Measurements from ENCODE around the gene KIAA1586. TPM values are rescaled to one million over a fixed set of nuclear protein-coding genes. Genes with fewer than 3 reads are reported as not detected.
"Not testable (repeated sequence)": the region's sequence is repeated elsewhere in the genome, so short reads cannot be mapped to it uniquely, and the experiment has no call there.

KIAA1586 gene
- total and polyA plus RNA-seq, 7 donors: 1.4 to 16.9 (median 13.8) TPM

DNA sequence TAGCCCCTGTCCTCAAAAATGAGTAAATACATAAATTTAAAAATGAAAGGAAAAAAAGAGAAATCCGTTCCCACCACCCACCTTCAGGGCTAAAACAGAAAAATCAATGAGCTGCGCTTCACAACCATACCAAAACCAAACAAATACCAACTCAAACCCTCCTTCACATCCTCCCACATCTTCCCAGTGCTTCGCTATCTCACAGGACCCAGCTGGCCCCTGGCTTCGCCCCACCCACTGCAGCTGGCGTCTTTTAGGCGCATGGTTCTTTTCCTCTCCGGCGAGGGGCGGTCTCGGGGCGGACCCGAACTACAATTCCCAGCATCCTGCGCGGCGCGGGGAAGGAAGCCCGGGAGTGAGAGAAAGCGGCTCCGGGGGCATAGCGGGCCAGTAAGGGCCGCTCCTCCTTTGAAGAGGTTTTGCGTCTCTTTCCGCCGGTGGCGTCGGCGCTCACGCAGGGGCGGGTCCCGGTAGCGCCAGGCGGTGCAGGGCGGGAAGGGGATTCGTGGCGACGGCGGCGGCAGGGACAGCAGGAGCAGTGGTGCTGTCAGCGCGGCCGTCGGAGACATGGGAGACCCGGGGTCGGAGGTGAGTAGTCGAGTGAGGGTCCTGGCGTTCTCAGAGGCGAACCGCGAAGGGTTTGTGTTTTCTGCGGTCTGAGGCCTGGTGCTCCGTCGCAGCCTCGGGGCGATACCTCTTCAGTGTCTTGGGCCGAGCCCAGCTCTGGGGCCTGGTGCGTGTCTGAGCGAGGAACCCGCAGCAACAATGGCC, 43.4 kb downstream of the KIAA1586 start, which contains the start of gene ZNF451:
TSS of gene ZNF451 (plus strand) at position 502 of the 771 bp plus-strand sequence. CDS start at position 568, 66 bp downstream.
- WGBS, 2 donors: 0% methylated on average over 50 to 52 of the region's 58 CpGs
- peak; percentile 99 for DNase-seq
- peaks cover 0 to 42% (median 31%) of the 10 kb centered on the region in 4 donors for H3K4me1 ChIP-seq
- H3K27ac ChIP-seq: peak within 1 kb of the TSS; percentile 85 to 90 (median 88)
- TF ChIP-seq POLR2A (IDR thresholded peaks at IDR 0.05) (peak; percentile 81 to 92), EP300 (IDR thresholded peaks at IDR 0.05) (peak in 1 of 4 donors; percentile 67), POLR2AphosphoS5 (IDR thresholded peaks at IDR 0.05) (peak; percentile 96 to 99 (median 98))
- TF ChIP-seq, protein P1, sequence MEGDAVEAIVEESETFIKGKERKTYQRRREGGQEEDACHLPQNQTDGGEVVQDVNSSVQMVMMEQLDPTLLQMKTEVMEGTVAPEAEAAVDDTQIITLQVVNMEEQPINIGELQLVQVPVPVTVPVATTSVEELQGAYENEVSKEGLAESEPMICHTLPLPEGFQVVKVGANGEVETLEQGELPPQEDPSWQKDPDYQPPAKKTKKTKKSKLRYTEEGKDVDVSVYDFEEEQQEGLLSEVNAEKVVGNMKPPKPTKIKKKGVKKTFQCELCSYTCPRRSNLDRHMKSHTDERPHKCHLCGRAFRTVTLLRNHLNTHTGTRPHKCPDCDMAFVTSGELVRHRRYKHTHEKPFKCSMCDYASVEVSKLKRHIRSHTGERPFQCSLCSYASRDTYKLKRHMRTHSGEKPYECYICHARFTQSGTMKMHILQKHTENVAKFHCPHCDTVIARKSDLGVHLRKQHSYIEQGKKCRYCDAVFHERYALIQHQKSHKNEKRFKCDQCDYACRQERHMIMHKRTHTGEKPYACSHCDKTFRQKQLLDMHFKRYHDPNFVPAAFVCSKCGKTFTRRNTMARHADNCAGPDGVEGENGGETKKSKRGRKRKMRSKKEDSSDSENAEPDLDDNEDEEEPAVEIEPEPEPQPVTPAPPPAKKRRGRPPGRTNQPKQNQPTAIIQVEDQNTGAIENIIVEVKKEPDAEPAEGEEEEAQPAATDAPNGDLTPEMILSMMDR (IDR thresholded peaks at IDR 0.05): no peak
- intact Hi-C loops (cut with DNase I): loop anchor here (2.0 to 5.0 kb wide), 3 partner anchors 43 to 225 kb away; partner anchors contain the start of genes BAG2 and KIAA1586
- H3K36me3 ChIP-seq: peaks cover 0 to 6% (median 0%) of the 10 kb centered on the region in 4 donors
- no peaks in the 10 kb centered on the region for H3K9me3 ChIP-seq
- H3K4me3 ChIP-seq: peak within 1 kb of the TSS; percentile 50 to 61 (median 56)
- H3K27me3 ChIP-seq: no peaks in the 10 kb centered on the region

DNA sequence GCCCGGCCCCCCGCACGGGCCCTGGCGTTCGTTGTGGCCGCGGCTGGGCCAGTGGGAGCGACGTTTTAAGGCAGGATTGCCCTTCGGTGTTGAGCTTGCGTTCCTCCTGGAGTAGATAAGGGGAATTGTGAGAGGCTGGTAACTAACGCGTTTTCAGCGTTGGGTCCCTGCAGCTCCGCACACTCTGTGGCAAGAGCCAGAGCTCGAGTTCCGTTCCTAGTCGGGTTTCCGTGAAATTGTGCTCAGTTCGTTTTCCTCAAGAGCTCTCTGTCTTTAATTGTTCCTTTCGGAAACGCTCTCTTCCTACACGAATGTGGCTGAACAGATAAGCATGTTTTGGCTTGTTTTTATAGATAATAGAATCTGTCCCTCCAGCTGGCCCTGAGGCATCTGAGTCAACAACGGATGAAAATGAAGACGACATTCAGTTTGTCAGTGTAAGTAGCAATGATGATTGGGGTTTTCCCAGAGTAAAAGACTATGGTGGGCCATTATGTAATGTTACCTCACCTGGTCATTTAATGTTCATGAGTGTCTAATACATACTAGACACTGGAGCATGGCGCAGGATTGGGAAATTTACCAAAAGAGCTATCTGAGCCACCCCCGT, 44.1 kb downstream of the KIAA1586 start:
- no CpG with 5 or more reads among the region's 27 CpGs for WGBS, 2 donors
- peak overlapping the region in 3 of 4 donors; percentile 54 to 61 (median 59) for H3K4me3 ChIP-seq

DNA sequence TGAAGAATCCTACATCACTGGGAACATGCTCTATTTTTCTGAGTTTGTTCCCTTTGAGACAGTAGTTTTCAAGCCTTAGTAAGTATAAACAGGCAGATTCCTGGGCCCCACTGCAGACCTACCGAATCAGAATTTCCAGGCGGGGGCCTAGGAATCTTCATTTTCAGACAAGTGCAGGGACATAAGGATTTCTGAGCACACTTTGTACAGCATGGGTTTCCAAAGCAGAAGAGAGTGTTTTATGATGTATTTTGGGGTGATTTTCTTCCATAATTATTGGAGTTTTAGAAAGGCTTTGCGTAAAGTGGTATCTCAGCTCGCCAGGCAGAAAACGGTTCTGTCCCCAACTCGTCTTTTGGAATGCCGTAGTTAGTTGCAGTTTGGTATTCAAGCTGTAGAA, 44.9 kb downstream of the KIAA1586 start:
- Histone ChIP-seq H3K4me1 (peaks cover 0 to 48% (median 32%) of the 10 kb centered on the region in 4 donors), H3K4me3 (peak overlapping the region in 2 of 4 donors; percentile 3 to 4), H3K27ac (peak overlapping the region in 3 of 4 donors; percentile 48 to 67 (median 58))
- not testable (repeated sequence) for H3K9me3 ChIP-seq, H3K36me3 ChIP-seq, DNase-seq, H3K27me3 ChIP-seq
- WGBS, 2 donors: 86 to 93% methylated on average over 7 of the region's 7 CpGs
- intact Hi-C loops (cut with DNase I): loop anchor here (2.0 to 5.0 kb wide), 2 partner anchors 81 to 223 kb away; partner anchors contain the start of gene BAG2

More for the DNA sequence above, 44.1 kb downstream of the KIAA1586 start:
- H3K36me3 ChIP-seq, H3K27me3 ChIP-seq, DNase-seq, H3K9me3 ChIP-seq: not testable (repeated sequence)
- Histone ChIP-seq H3K27ac (peak overlapping the region in 3 of 4 donors; percentile 85 to 90 (median 90)), H3K4me1 (peaks cover 0 to 48% (median 32%) of the 10 kb centered on the region in 4 donors)
- intact Hi-C loops (cut with DNase I): loop anchor here (2.0 to 5.0 kb wide), 2 partner anchors 82 to 224 kb away; partner anchors contain the start of gene BAG2

DNA sequence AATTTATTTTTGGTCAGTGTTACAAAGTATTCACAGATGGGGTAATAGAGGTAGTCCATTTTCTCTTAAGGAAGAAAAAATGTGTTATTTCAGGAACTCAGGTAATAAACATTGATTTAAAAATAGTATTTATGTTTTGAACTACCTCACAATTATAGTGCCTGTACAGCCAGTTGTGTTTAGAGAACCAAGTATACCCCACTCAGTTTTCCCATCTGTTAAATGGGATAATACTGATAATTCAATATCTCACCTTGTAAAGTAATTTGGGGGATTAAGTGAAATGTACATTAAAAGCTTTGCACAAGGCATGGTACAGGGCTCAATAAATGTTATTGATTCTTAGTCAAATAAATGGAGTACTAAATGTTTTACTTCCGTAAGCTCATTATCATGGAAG, 48.2 kb downstream of the KIAA1586 start:
- H3K36me3 ChIP-seq: peaks cover 0 to 20% (median 8%) of the 10 kb centered on the region in 4 donors
- WGBS, 2 donors: 96 to 98% methylated on average over 1 of the region's 1 CpG
- no peak overlapping the region for H3K4me3 ChIP-seq
- TF ChIP-seq POLR2A (IDR thresholded peaks at IDR 0.05) (no peak), POLR2AphosphoS5 (IDR thresholded peaks at IDR 0.05) (no peak), EP300 (IDR thresholded peaks at IDR 0.05) (no peak)
- TF ChIP-seq, protein P1 (IDR thresholded peaks at IDR 0.05): no peak
- no peak for DNase-seq
- H3K9me3 ChIP-seq: no peaks in the 10 kb centered on the region
- H3K27ac ChIP-seq: no peak overlapping the region
- intact Hi-C loops (cut with DNase I): loop anchor here (5.0 kb wide), 1 partner anchor 78 kb away; the partner anchor contains the start of gene BAG2
- no peaks in the 10 kb centered on the region for H3K27me3 ChIP-seq
- H3K4me1 ChIP-seq: peaks cover 0 to 62% (median 40%) of the 10 kb centered on the region in 4 donors

DNA sequence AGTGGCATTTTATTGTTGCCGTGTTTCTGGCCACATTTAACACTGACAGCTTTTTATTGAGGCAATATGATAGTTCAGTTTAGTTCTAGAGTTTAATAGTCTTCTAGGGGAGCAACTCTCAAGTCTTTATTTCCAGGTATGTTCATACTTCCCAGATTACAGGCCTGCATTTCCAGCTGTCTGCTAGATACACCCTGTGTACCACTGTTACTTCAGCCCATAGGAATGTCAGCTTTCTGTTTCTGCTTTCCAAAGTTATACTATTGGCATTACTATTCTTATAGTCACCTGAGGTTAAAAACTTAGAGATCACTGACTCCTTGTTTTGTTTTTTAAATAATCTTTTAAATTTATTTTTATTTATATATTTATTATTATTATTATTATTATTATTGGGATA, 51.1 kb downstream of the KIAA1586 start:
- Histone ChIP-seq H3K4me3 (no peak overlapping the region), H3K4me1 (peaks cover 0 to 49% (median 30%) of the 10 kb centered on the region in 4 donors), H3K27ac (peak overlapping the region in 2 of 4 donors; percentile 30 to 43), H3K36me3 (peaks cover 0 to 43% (median 30%) of the 10 kb centered on the region in 4 donors), H3K9me3 (no peaks in the 10 kb centered on the region), H3K27me3 (no peaks in the 10 kb centered on the region)
- no peak for TF ChIP-seq EP300 (IDR thresholded peaks at IDR 0.05)
- TF ChIP-seq, protein P1 (IDR thresholded peaks at IDR 0.05): no peak
- no peak for TF ChIP-seq POLR2AphosphoS5 (IDR thresholded peaks at IDR 0.05)
- TF ChIP-seq POLR2A (IDR thresholded peaks at IDR 0.05): no peak
- intact Hi-C loops (cut with DNase I): no loop called here
- WGBS, 2 donors: 44 to 68% methylated on average over 1 of the region's 1 CpG
- no peak for DNase-seq

All from sigmoid colon (tissue), 7 donors.